HCT116 (cell line): Measurements from ENCODE around the gene IRS1. TPM values are rescaled to one million over a fixed set of nuclear protein-coding genes. Genes with fewer than 3 reads are reported as not detected.

Experiments
- ATAC-seq: fragments of 200-7000 bp; cut with Tn5 transposase; 2 replicates; pipeline ENCODE4 v1.9.1; 2020; ENCODE audit warnings: mild to moderate bottlenecking, moderate library complexity
- BruUV-seq: library from RNA; stranded (reverse); fragments of 400-500 nt; replicated peaks from 2 replicates; lab custom pipeline; 2021; lab: Mats Ljungman, UMichigan
- CTCF ChIA-PET: fragments of 300-600 bp; sonication (Branson Sonifier 250); formaldehyde crosslinking; loops from one replicate; lab custom pipeline; 2021; ENCODE audit warnings: antibody characterized with exemption; lab: Charles Lee
- POLR2A ChIA-PET: fragments of 300-600, 350-600 bp; sonication (Branson Sonifier 250); formaldehyde crosslinking; loops from one replicate; lab custom pipeline; 2021; ENCODE audit warnings: antibody characterized with exemption; lab: Charles Lee
- RAD21 ChIA-PET, 2 experiments: fragments of 300-600 bp; sonication (Branson Sonifier 250); formaldehyde crosslinking; loops; one replicate each; lab custom pipeline; 2023; ENCODE audit warnings: low total read pairs in 2 of 2; ENCODE audit not compliant: uncharacterized antibody in 2 of 2, unreplicated experiment in 2 of 2, low non-redundant PET in 1 of 2; lab: Charles Lee
- DNase-seq: peaks from one replicate; pipeline ENCODE4 v3.0.0-alpha.2; 2010; ENCODE audit warnings: low read depth, low spot score
- H2AFZ ChIP-seq: fragments of 200-600 bp; shearing (Covaris generic), sonication (generic); 2 replicates; pipeline ENCODE4 v1.6.1; 2017; ENCODE audit warnings: low read depth, mixed run types, mixed read lengths, antibody characterized with exemption, low read length; ENCODE audit not compliant: poor library complexity, severe bottlenecking
- H3K27ac ChIP-seq: 2 replicates; pipeline ENCODE4 v1.5.1; 2012; ENCODE audit warnings: low read depth, low read length
- H3K27me3 ChIP-seq: fragments of 200-600 bp; sonication (generic); 2 replicates; pipeline ENCODE4 v1.6.1; 2016; ENCODE audit warnings: mixed run types, low read length, mixed read lengths; ENCODE audit not compliant: insufficient read depth
- H3K36me3 ChIP-seq, 2 experiments: fragments of 200-500 bp in 1 of 2; fragments of 200-600 bp in 1 of 2; sonication (Bioruptor generic) in 1 of 2; sonication (generic) in 1 of 2; 2 replicates each; pipeline versions ENCODE4 v1.5.1 to v1.6.1; 2014 to 2016; ENCODE audit warnings: low read length in 2 of 2, inconsistent platforms in 1 of 2, mixed read lengths in 1 of 2, mixed run types in 1 of 2; ENCODE audit not compliant: insufficient read depth in 2 of 2, control insufficient read depth in 1 of 2
- H3K4me1 ChIP-seq, 2 experiments: fragments of 200-600 bp in 1 of 2; sonication (generic) in 1 of 2; 2 replicates each; pipeline versions ENCODE4 v1.5.1 to v1.6.1; 2012 to 2017; ENCODE audit warnings: low read length in 2 of 2, inconsistent platforms in 1 of 2, mild to moderate bottlenecking in 1 of 2, mixed read lengths in 1 of 2, mixed run types in 1 of 2, moderate library complexity in 1 of 2; ENCODE audit not compliant: insufficient read depth in 2 of 2, control insufficient read depth in 1 of 2
- H3K4me2 ChIP-seq: fragments of 200-600 bp; sonication (generic); 2 replicates; pipeline ENCODE4 v1.6.1; 2017; ENCODE audit warnings: mixed run types, low read length, mixed read lengths
- H3K4me3 ChIP-seq, 2 experiments: fragments of 200-600 bp in 1 of 2; sonication (generic) in 1 of 2; replicated peaks in 1 of 2; 2 replicates each; pipeline ENCODE4 v1.5.1; 2011 to 2016; ENCODE audit warnings: low read length in 2 of 2, control low read depth in 1 of 2, low read depth in 1 of 2, mild to moderate bottlenecking in 1 of 2, mixed read lengths in 1 of 2, mixed run types in 1 of 2
- H3K79me2 ChIP-seq: fragments of 200-600 bp; sonication (generic); 2 replicates; pipeline ENCODE4 v1.6.1; 2017; ENCODE audit warnings: mild to moderate bottlenecking, mixed run types, low read length, moderate library complexity, mixed read lengths; ENCODE audit not compliant: insufficient read depth
- H3K9ac ChIP-seq: fragments of 200-600 bp; sonication (generic); 2 replicates; pipeline ENCODE4 v1.6.1; 2016; ENCODE audit warnings: low read length, mixed read lengths
- H3K9me2 ChIP-seq: fragments of 200-600 bp; sonication (generic), shearing (Covaris generic); 2 replicates; pipeline ENCODE4 v1.6.1; 2017; ENCODE audit warnings: mixed run types, mild to moderate bottlenecking, moderate library complexity; ENCODE audit not compliant: insufficient read depth
- H3K9me3 ChIP-seq, 2 experiments: fragments of 200-500 bp in 1 of 2; fragments of 200-600 bp in 1 of 2; sonication (Bioruptor generic) in 1 of 2; sonication (generic) in 1 of 2; 2 replicates each; pipeline ENCODE4 v1.6.1; 2014 to 2017; ENCODE audit warnings: low read length in 2 of 2, mixed read lengths in 2 of 2, inconsistent platforms in 1 of 2, low read depth in 1 of 2, mild to moderate bottlenecking in 1 of 2, mixed run types in 1 of 2, moderate library complexity in 1 of 2; ENCODE audit not compliant: control insufficient read depth in 1 of 2, insufficient read depth in 1 of 2
- H4K20me1 ChIP-seq: fragments of 200-600 bp; sonication (generic), shearing (Covaris generic); 2 replicates; pipeline ENCODE4 v1.6.1; 2017; ENCODE audit warnings: mixed run types, mild to moderate bottlenecking, moderate library complexity; ENCODE audit not compliant: insufficient read depth
- EZH2 ChIP-seq: fragments of 200-600 bp; sonication (generic); IDR thresholded peaks from 2 replicates; pipeline ENCODE4 v1.6.1; 2017; ENCODE audit warnings: antibody characterized with exemption, mixed run types
- SP1 ChIP-seq: IDR thresholded peaks from 2 replicates; pipeline ENCODE4 v1.6.1; 2012; ENCODE audit warnings: low read depth
- intact Hi-C: fragments of 100-400 bp; cut with micrococcal nuclease; formaldehyde crosslinking; loops from 2 replicates; pipeline ENCODE4 v1.10.0; 2022
- total RNA-seq: library from RNA; stranded (reverse); gene quantifications from one replicate; pipeline ENCODE4 v1.2.1, GENCODE V29; 2021; ENCODE audit not compliant: unreplicated experiment

IRS1 gene
- total RNA-seq, 1 experiment from 2014 or later: 88.8 TPM

- H2AFZ ChIP-seq: peak overlapping the region; percentile 44
- H3K4me3 ChIP-seq: no peak overlapping the region
- ChIA-PET RAD21 (no interaction called here), POLR2A (interaction anchor here (1.5 kb wide), 1 partner anchor 10 kb away, joined by 5 read pairs; no protein-coding TSS in a partner anchor), CTCF (no interaction called here)
- no peak overlapping the region for H3K9ac ChIP-seq
- intact Hi-C loops: no loop called here
- H3K36me3 ChIP-seq: peaks cover 0 to 3% of the 10 kb centered on the region in 2 experiments; a peak in 1 of 4 replicates
- H4K20me1 ChIP-seq: no peaks in the 10 kb centered on the region
- H3K4me2 ChIP-seq: no peak overlapping the region; the same call in 1 of the 2 replicates
- H3K4me1 ChIP-seq: peaks cover 30 to 38% of the 10 kb centered on the region in 2 experiments
- peak overlapping the region; percentile 47 for H3K27ac ChIP-seq
- no peaks in the 10 kb centered on the region for H3K9me3 ChIP-seq
- H3K9me2 ChIP-seq: no peaks in the 10 kb centered on the region
- BruUV-seq: no TSS peak
- DNase-seq: no peak
- H3K27me3 ChIP-seq: no peaks in the 10 kb centered on the region
- 0 out of 2 replicates have a peak, but pooled peaks have one; percentile 27 for ATAC-seq
- TF ChIP-seq EZH2: no peak
- peak; percentile 29; the same call in 1 of the 2 replicates for TF ChIP-seq SP1
- H3K79me2 ChIP-seq: no peaks in the 10 kb centered on the region
These were observed 116.4 kb downstream of the IRS1 start for GRCh38 chr2:226683196-226683595.

Other genes with a start within 250 kb of the IRS1 start
- gene RHBDD1, start 36.2 kb upstream of the IRS1 start, total RNA-seq: 73.8 TPM